Keratinocyte (primary cell): ENCODE results near the gene C12orf75. TPM values are rescaled to one million over a fixed set of nuclear protein-coding genes. Genes with fewer than 3 reads are reported as not detected.

ENCODE experiments used
- DNase-seq: peaks from one replicate; pipeline ENCODE4 v3.0.0-alpha.2; 2011; ENCODE audit warnings: low read depth, missing footprints, low spot score
- FAIRE-seq: peaks from 2 replicates; lab custom pipeline; 2011; peaks lifted over from hg19 to GRCh38; lab: Jason Lieb, UNC
- H2AFZ ChIP-seq: 2 replicates; pipeline ENCODE4 v1.6.0; 2012; ENCODE audit warnings: low read length, control low read depth, inconsistent platforms; ENCODE audit not compliant: control insufficient read depth
- H3K27ac ChIP-seq: 2 replicates; pipeline ENCODE4 v1.5.1; 2011; ENCODE audit warnings: low read length; ENCODE audit not compliant: control insufficient read depth, insufficient read depth
- H3K27me3 ChIP-seq: 3 replicates; pipeline ENCODE4 v1.6.0; 2011; ENCODE audit warnings: low read length; ENCODE audit not compliant: control insufficient read depth, insufficient read depth; ENCODE audit errors: extremely low read depth
- H3K36me3 ChIP-seq, 2 experiments: 2 replicates in 1 of 2; 3 replicates in 1 of 2; pipeline ENCODE4 v1.5.1; 2011; ENCODE audit warnings: low read length in 2 of 2, mild to moderate bottlenecking in 1 of 2; ENCODE audit not compliant: control insufficient read depth in 2 of 2, insufficient read depth in 2 of 2; ENCODE audit errors: extremely low read depth in 1 of 2
- H3K4me1 ChIP-seq: 3 replicates; pipeline ENCODE4 v1.5.1; 2011; ENCODE audit warnings: low read length; ENCODE audit not compliant: control insufficient read depth, insufficient read depth; ENCODE audit errors: extremely low read depth
- H3K4me2 ChIP-seq: 3 replicates; pipeline ENCODE4 v1.6.0; 2011; ENCODE audit warnings: low read depth, low read length; ENCODE audit not compliant: control insufficient read depth, insufficient read depth; ENCODE audit errors: extremely low read depth
- H3K4me3 ChIP-seq, 3 experiments: fragments of 200-600 bp in 1 of 3; sonication (generic) in 1 of 3; 2 replicates in 2 of 3; 3 replicates in 1 of 3; pipeline ENCODE4 v1.5.1; 2011 to 2016; ENCODE audit warnings: low read length in 3 of 3, mild to moderate bottlenecking in 3 of 3, control low read depth in 2 of 3, inconsistent platforms in 1 of 3, low read depth in 1 of 3, mixed read lengths in 1 of 3, mixed run types in 1 of 3, moderate library complexity in 1 of 3; ENCODE audit not compliant: control insufficient read depth in 2 of 3, insufficient read depth in 2 of 3; ENCODE audit errors: extremely low read depth in 1 of 3
- H3K79me2 ChIP-seq: 2 replicates; pipeline ENCODE4 v1.6.0; 2012; ENCODE audit warnings: low read length; ENCODE audit not compliant: control insufficient read depth, insufficient read depth
- H3K9ac ChIP-seq: 3 replicates; pipeline ENCODE4 v1.6.0; 2011; ENCODE audit warnings: low read length; ENCODE audit not compliant: control insufficient read depth, insufficient read depth; ENCODE audit errors: extremely low read depth
- H3K9me1 ChIP-seq: 3 replicates; pipeline ENCODE4 v1.6.0; 2011; ENCODE audit warnings: low read length; ENCODE audit not compliant: control insufficient read depth, insufficient read depth; ENCODE audit errors: extremely low read depth
- H3K9me3 ChIP-seq: 2 replicates; pipeline ENCODE4 v1.5.1; 2012; ENCODE audit warnings: low read depth, low read length; ENCODE audit not compliant: control insufficient read depth
- H4K20me1 ChIP-seq: 3 replicates; pipeline ENCODE4 v1.6.0; 2011; ENCODE audit warnings: low read length; ENCODE audit not compliant: control insufficient read depth, insufficient read depth; ENCODE audit errors: extremely low read depth
- CTCF ChIP-seq, 3 experiments: IDR thresholded peaks in 1 of 3; conservative IDR thresholded peaks in 1 of 3; optimal IDR thresholded peaks in 1 of 3; 2 replicates in 2 of 3; 3 replicates in 1 of 3; pipeline versions ENCODE3 to v1.5.1; 2011; ENCODE audit warnings: low read length in 3 of 3, mild to moderate bottlenecking in 3 of 3, moderate library complexity in 2 of 3, control low read depth in 1 of 3, inconsistent platforms in 1 of 3; ENCODE audit not compliant: insufficient read depth in 2 of 3; ENCODE audit errors: extremely low read depth in 1 of 3
- EZH2 ChIP-seq: IDR thresholded peaks from one replicate; pipeline ENCODE4 v1.6.1; 2012; ENCODE audit warnings: inconsistent platforms, mild to moderate bottlenecking, low read length, moderate library complexity
- dilution Hi-C: fragments of 300-500 bp; cut with MboI; formaldehyde crosslinking; loops from one replicate; pipeline ENCODE4 v1.7.0; 2020; ENCODE audit warnings: low sequenced_read_pairs; ENCODE audit not compliant: extremely low pct_ligation_motif_present
- polyA plus RNA-seq, 5 experiments: library from polyadenylated mRNA; depleted of rRNA in 3 of 5; stranded (reverse) in 3 of 5; stranded (forward) in 1 of 5; unstranded in 1 of 5; fragments of >200 nt; gene quantifications; 1 replicate in 1 of 5; 2 replicates in 3 of 5; 3 replicates in 1 of 5; pipeline versions ENCODE4 v1.2.1 to v1.2.3, GENCODE V29; 2011 to 2012; ENCODE audit warnings: missing spikeins in 2 of 5, low read depth in 1 of 5, low replicate concordance in 1 of 5

The C12orf75 gene
- polyA plus RNA-seq, 1 donor (not counting 4 experiments of a cell fraction or from before 2014, with no cell fraction given): 160 TPM

- H3K27me3 ChIP-seq: no peaks in the 10 kb centered on the region
- no peak overlapping the region for H3K27ac ChIP-seq
- FAIRE-seq (no peak), DNase-seq (no peak)
- H3K79me2 ChIP-seq: no peaks in the 10 kb centered on the region
- no peaks in the 10 kb centered on the region for H3K9me3 ChIP-seq
- dilution Hi-C loops: no loop called here
- no peak overlapping the region for H3K9ac ChIP-seq
- H4K20me1 ChIP-seq: no peaks in the 10 kb centered on the region
- H3K36me3 ChIP-seq: no peaks in the 10 kb centered on the region
- no peak overlapping the region for H3K4me2 ChIP-seq
- H3K4me3 ChIP-seq: no peak overlapping the region
- H2AFZ ChIP-seq: no peak overlapping the region
- no peaks in the 10 kb centered on the region for H3K9me1 ChIP-seq
- TF ChIP-seq CTCF (optimal IDR thresholded peaks at IDR 0.05 in 1 of 3, IDR thresholded peaks at IDR 0.05 in 1 of 3, conservative IDR thresholded peaks at IDR 0.05 in 1 of 3; ENCODE audit: extremely low read depth in 1 of 3, insufficient read depth in 2 of 3, low read length in 3 of 3) (no peak), EZH2 (no peak)
- H3K4me1 ChIP-seq: peaks cover 23% of the 10 kb centered on the region
Observed at GRCh38 chr12:105318651-105319483, 11.6 kb upstream of the C12orf75 start.

DNA sequence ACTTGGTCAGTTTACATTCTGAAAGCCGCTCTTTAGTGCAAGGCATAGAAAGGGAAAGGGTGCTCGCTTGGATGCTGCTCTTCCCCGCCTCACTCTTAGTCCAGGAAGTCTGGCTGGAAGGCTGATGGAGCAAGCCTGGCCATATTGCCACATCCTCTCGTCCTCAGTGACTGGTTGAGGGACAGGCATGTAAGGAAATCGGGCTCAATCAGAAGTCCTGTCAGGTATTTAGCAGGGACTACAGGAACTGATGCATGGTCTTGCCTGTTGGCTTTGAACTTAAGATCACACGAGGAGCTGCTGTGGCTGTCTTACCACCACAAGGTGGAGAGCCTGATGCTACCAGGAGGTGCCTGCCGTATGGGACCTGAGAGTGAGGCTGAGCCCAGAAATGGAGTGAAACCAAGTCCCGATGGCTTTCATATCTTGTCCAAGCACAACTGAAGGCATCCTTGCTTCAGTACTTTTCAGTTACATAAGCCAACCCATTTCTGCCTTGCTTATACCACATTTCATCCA lies 10.7 kb upstream of the C12orf75 start:
- no peak for FAIRE-seq
- H3K9me3 ChIP-seq: no peaks in the 10 kb centered on the region
- no peak for DNase-seq
- no peaks in the 10 kb centered on the region for H3K9me1 ChIP-seq
- dilution Hi-C loops: no loop called here
- H4K20me1 ChIP-seq: no peaks in the 10 kb centered on the region
- H3K4me1 ChIP-seq: peaks cover 23% of the 10 kb centered on the region
- no peaks in the 10 kb centered on the region for H3K27me3 ChIP-seq
- no peak overlapping the region for H3K27ac ChIP-seq
- H3K9ac ChIP-seq: no peak overlapping the region
- no peaks in the 10 kb centered on the region for H3K36me3 ChIP-seq
- no peak overlapping the region for H3K4me3 ChIP-seq
- H3K4me2 ChIP-seq: no peak overlapping the region
- H2AFZ ChIP-seq: no peak overlapping the region
- H3K79me2 ChIP-seq: no peaks in the 10 kb centered on the region
- TF ChIP-seq EZH2 (no peak), CTCF (optimal IDR thresholded peaks at IDR 0.05 in 1 of 3, IDR thresholded peaks at IDR 0.05 in 1 of 3, conservative IDR thresholded peaks at IDR 0.05 in 1 of 3; ENCODE audit: extremely low read depth in 1 of 3, insufficient read depth in 2 of 3, low read length in 3 of 3) (no peak)
